HepG2 (cell line): ENCODE data around the gene IL1RAPL2. TPM values are rescaled to one million over a fixed set of nuclear protein-coding genes. Genes with fewer than 3 reads are reported as not detected.

Experiments used
- ATAC-seq: fragments of 200-7000 bp; cut with Tn5 transposase; 3 replicates; pipeline ENCODE4 v1.9.1; 2020; ENCODE audit warnings: mild to moderate bottlenecking, moderate library complexity
- BruUV-seq: library from RNA; stranded (reverse); fragments of 400-500 nt; replicated peaks from 2 replicates; lab custom pipeline; 2021; lab: Mats Ljungman, UMichigan
- CTCF ChIA-PET: fragments of 300-600 bp; formaldehyde crosslinking; extraction: SDS; loops from one replicate; lab custom pipeline; 2021; ENCODE audit warnings: low total read pairs, inconsistent platforms, low intra/inter-chr PET ratio; lab: Yijun Ruan, JAX
- POLR2A ChIA-PET: fragments of 350-600 bp; sonication (Branson Sonifier 250); formaldehyde crosslinking; loops from one replicate; lab custom pipeline; 2020; ENCODE audit warnings: antibody characterized with exemption, inconsistent platforms; lab: Yijun Ruan, JAX
- DNase-seq: peaks from one replicate; pipeline ENCODE4 v3.0.0-alpha.2; 2015; ENCODE audit warnings: low spot score
- FAIRE-seq: peaks from 3 replicates; lab custom pipeline; 2011; peaks lifted over from hg19 to GRCh38; lab: Jason Lieb, UNC
- H2AFZ ChIP-seq: one replicate; pipeline ENCODE4 v1.6.1; 2011; ENCODE audit warnings: low read length, inconsistent platforms
- H3K27ac ChIP-seq: fragments of 300-600 bp; 3 replicates; pipeline ENCODE4 v1.8.0; 2011; ENCODE audit warnings: mixed run types, mild to moderate bottlenecking, mixed read lengths, low read length, inconsistent platforms; ENCODE audit not compliant: insufficient read depth; ENCODE audit errors: extremely low read length
- H3K27me3 ChIP-seq, 2 experiments: fragments of 200-600 bp in 1 of 2; 2 replicates in 1 of 2; 3 replicates in 1 of 2; pipeline versions ENCODE4 v1.6.0 to v1.8.0; 2011; ENCODE audit warnings: low read length in 2 of 2, mild to moderate bottlenecking in 2 of 2, moderate library complexity in 2 of 2, inconsistent platforms in 1 of 2; ENCODE audit not compliant: insufficient read depth in 2 of 2, control insufficient read depth in 1 of 2
- H3K36me3 ChIP-seq, 2 experiments: fragments of 200-600 bp in 1 of 2; replicated peaks in 1 of 2; 2 replicates in 1 of 2; 3 replicates in 1 of 2; pipeline versions ENCODE4 v1.5.1 to v1.8.0; 2011; ENCODE audit warnings: low read length in 2 of 2, inconsistent platforms in 1 of 2; ENCODE audit not compliant: insufficient read depth in 2 of 2, control insufficient read depth in 1 of 2
- H3K4me1 ChIP-seq: 2 replicates; pipeline ENCODE4 v1.5.1; 2012; ENCODE audit warnings: low read length, inconsistent platforms; ENCODE audit not compliant: insufficient read depth
- H3K4me2 ChIP-seq: 2 replicates; pipeline ENCODE4 v1.6.0; 2011; ENCODE audit warnings: low read depth, low read length, inconsistent platforms
- H3K4me3 ChIP-seq, 3 experiments: fragments of 200-600 bp in 1 of 3; sonication (generic), shearing (Covaris generic) in 1 of 3; replicated peaks in 1 of 3; 2 replicates each; pipeline ENCODE4 v1.5.1; 2011 to 2016; ENCODE audit warnings: low read length in 3 of 3, inconsistent platforms in 2 of 3, low read depth in 2 of 3, mild to moderate bottlenecking in 2 of 3, control low read depth in 1 of 3, mixed read lengths in 1 of 3; ENCODE audit not compliant: insufficient read depth in 1 of 3
- H3K79me2 ChIP-seq: one replicate; pipeline ENCODE4 v1.6.1; 2011; ENCODE audit warnings: low read length, inconsistent platforms; ENCODE audit not compliant: insufficient read depth
- H3K9ac ChIP-seq: 2 replicates; pipeline ENCODE4 v1.6.0; 2011; ENCODE audit warnings: mild to moderate bottlenecking, low read depth, low read length, inconsistent platforms; ENCODE audit not compliant: insufficient read depth
- H3K9me3 ChIP-seq: 2 replicates; pipeline ENCODE4 v1.5.1; 2012; ENCODE audit warnings: mild to moderate bottlenecking, low read length
- H4K20me1 ChIP-seq: 2 replicates; pipeline ENCODE4 v1.6.0; 2011; ENCODE audit warnings: inconsistent platforms, mild to moderate bottlenecking, low read length, moderate library complexity; ENCODE audit not compliant: insufficient read depth
- CHCHD3 ChIP-seq: sonication (generic); formaldehyde crosslinking; IDR thresholded peaks from 2 replicates; pipeline ENCODE4 v1.8.0; 2022; ENCODE audit warnings: mild to moderate bottlenecking, missing genetic modification reagents, moderate library complexity
- ETV6 ChIP-seq: sonication (generic); formaldehyde crosslinking; conservative IDR thresholded peaks from 2 replicates; pipeline ENCODE4 v1.4.0; 2020; ENCODE audit warnings: missing genetic modification reagents
- FOXK2 ChIP-seq: fragments of 450-650 bp; IDR thresholded peaks from 2 replicates; pipeline ENCODE4 v1.6.1; 2016
- MTA1 ChIP-seq: sonication (generic); formaldehyde crosslinking; IDR thresholded peaks from 2 replicates; pipeline ENCODE4 v1.4.0; 2020; ENCODE audit warnings: missing genetic modification reagents, mild to moderate bottlenecking, borderline replicate concordance
- NFYC ChIP-seq: IDR thresholded peaks from 2 replicates; pipeline ENCODE4 v1.6.1; 2016; ENCODE audit warnings: missing genetic modification reagents, missing compliant biosample characterization
- RBM39 ChIP-seq: fragments of 200-400 bp; formaldehyde crosslinking; IDR thresholded peaks from one replicate; pipeline ENCODE4 v1.6.1; 2018; ENCODE audit warnings: antibody characterized with exemption, mild to moderate bottlenecking, low read depth, low read length; ENCODE audit not compliant: poor library complexity, severe bottlenecking
- SMAD1 ChIP-seq: sonication (generic); formaldehyde crosslinking; IDR thresholded peaks from 2 replicates; pipeline ENCODE4 v1.4.0; 2020; ENCODE audit warnings: missing genetic modification reagents, low read depth, mild to moderate bottlenecking, borderline replicate concordance
- SRY ChIP-seq: sonication (generic); formaldehyde crosslinking; IDR thresholded peaks from 2 replicates; pipeline ENCODE4 v1.8.0; 2022; ENCODE audit warnings: mild to moderate bottlenecking, missing genetic modification reagents
- ZIK1 ChIP-seq: sonication (generic); formaldehyde crosslinking; IDR thresholded peaks from 2 replicates; pipeline ENCODE4 v1.5.0; 2020; ENCODE audit warnings: mild to moderate bottlenecking, low read depth, missing genetic modification reagents, borderline replicate concordance
- ZNF550 ChIP-seq: sonication (generic); formaldehyde crosslinking; IDR thresholded peaks from 2 replicates; pipeline ENCODE4 v1.4.0; 2020; ENCODE audit warnings: mild to moderate bottlenecking, missing genetic modification reagents, borderline replicate concordance
- ZSCAN12 ChIP-seq: sonication (generic); formaldehyde crosslinking; IDR thresholded peaks from 2 replicates; pipeline ENCODE4 v1.9.0; 2021; ENCODE audit warnings: mild to moderate bottlenecking, missing genetic modification reagents
- WGBS: methylation state at CpG from one replicate; pipeline ENCODE4 v1.1.6; 2017; ENCODE audit warnings: low lambda C conversion rate; 5-methylcytosine and 5-hydroxymethylcytosine counted together
- in situ Hi-C: cut with HindIII; loops from 2 replicates; pipeline ENCODE4 v1.10.0; 2017; ENCODE audit warnings: low pct_unique_long_range_greater_than_20kb; ENCODE audit not compliant: extremely low pct_ligation_motif_present
- intact Hi-C: fragments of 100-400 bp; cut with micrococcal nuclease; formaldehyde crosslinking; loops from one replicate; pipeline ENCODE4 v1.10.0; 2022; ENCODE audit not compliant: unreplicated experiment
- polyA plus RNA-seq, 8 experiments: library from polyadenylated mRNA; depleted of rRNA in 3 of 8; stranded (reverse) in 7 of 8; unstranded in 1 of 8; fragments of >200 nt; fragmentation: Illumina TruSeq in 4 of 8; extraction: Trizol in 4 of 8; gene quantifications; 2 replicates each; pipeline versions ENCODE4 v1.2.1 to v1.2.3, GENCODE V29; 2011 to 2016; ENCODE audit warnings: low read depth in 4 of 8, missing spikeins in 1 of 8, mixed read lengths in 1 of 8; ENCODE audit not compliant: insufficient read depth in 1 of 8
- total RNA-seq, 5 experiments: library from RNA; depleted of rRNA; stranded (reverse); fragments of >200 nt; fragmentation: Illumina TruSeq; extraction: Trizol; gene quantifications; 2 replicates each; pipeline ENCODE4 v1.2.3, GENCODE V29; 2016; ENCODE audit warnings: low read depth in 1 of 5

IL1RAPL2 gene
- total and polyA plus RNA-seq, 2 of the 13 experiments (the other 11 are each of a cell fraction or from before 2014, with no cell fraction given), result not detected

DNA sequence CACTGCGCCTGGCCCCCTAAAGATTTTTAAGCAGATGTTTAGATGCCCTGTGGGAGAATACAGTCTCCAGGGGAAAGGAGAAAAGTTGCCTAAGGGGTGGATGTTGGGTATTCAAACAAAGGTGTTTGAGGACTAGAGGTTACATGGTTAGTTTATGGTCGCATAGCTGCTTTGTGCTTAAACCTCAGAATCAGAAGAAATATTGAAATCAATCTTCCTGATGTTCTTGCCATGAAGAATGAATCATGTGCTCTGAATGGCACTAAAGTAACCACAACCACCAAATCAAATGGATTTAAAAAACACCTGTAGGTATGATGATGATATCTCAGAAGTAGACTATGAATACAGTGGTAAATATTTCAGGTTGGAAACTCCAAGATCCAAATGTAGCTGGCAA lies 697.2 kb downstream of the IL1RAPL2 start:
- H3K27ac ChIP-seq, result no peak overlapping the region
- in situ Hi-C loops, result no loop called here
- intact Hi-C loops, result no loop called here
- no peaks in the 10 kb centered on the region for H3K36me3 ChIP-seq
- WGBS, result 0% methylated on average over 1 of the region's 2 CpGs
- no peaks in the 10 kb centered on the region for H4K20me1 ChIP-seq
- H3K9me3 ChIP-seq, result no peaks in the 10 kb centered on the region
- DNase-seq (no peak), ATAC-seq (no peak), FAIRE-seq (no peak)
- ChIA-PET CTCF (no interaction called here), POLR2A (no interaction called here)
- no peak overlapping the region for H3K9ac ChIP-seq
- no peaks in the 10 kb centered on the region for H3K79me2 ChIP-seq
- no peak for TF ChIP-seq ZIK1
- TF ChIP-seq MTA1, result no peak
- no peak for TF ChIP-seq ZSCAN12 (CRISPR knock-in tag)
- TF ChIP-seq ZNF550 (CRISPR knock-in tag), result no peak
- TF ChIP-seq NFYC (CRISPR knock-in tag), result no peak
- no peak for TF ChIP-seq SRY (CRISPR knock-in tag)
- no peak overlapping the region for H2AFZ ChIP-seq
- no peaks in the 10 kb centered on the region for H3K4me1 ChIP-seq
- no peak overlapping the region for H3K4me3 ChIP-seq
- BruUV-seq, result no TSS peak
- H3K27me3 ChIP-seq, result no peaks in the 10 kb centered on the region
- no peak overlapping the region for H3K4me2 ChIP-seq

DNA sequence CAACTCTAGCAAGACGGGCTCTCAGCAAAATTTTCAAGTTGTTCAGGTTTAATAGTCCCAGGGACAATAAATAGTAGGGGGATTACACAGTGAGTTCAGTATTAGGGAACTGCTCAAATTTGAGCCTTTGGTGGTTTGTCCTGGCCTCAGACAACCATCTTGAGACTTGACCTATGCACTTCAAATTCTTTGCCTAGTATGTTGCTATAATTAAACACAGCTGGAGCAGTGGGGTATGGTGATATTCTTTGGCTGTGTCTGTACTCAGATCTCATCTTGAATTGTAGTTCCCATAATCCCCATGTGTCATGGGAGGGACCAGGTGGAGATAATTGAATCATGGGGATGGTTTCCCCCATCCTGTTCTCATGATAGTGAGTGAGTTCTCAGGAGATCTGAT lies 697.8 kb downstream of the IL1RAPL2 start:
- Histone ChIP-seq H3K36me3 (no peaks in the 10 kb centered on the region), H3K4me3 (no peak overlapping the region), H3K9me3 (no peaks in the 10 kb centered on the region), H3K79me2 (no peaks in the 10 kb centered on the region), H2AFZ (no peak overlapping the region), H3K4me1 (no peaks in the 10 kb centered on the region), H3K27me3 (no peaks in the 10 kb centered on the region), H4K20me1 (no peaks in the 10 kb centered on the region), H3K4me2 (no peak overlapping the region), H3K27ac (no peak overlapping the region), H3K9ac (no peak overlapping the region)
- FAIRE-seq (no peak), DNase-seq (no peak), ATAC-seq (no peak)
- no TSS peak for BruUV-seq
- ChIA-PET CTCF (no interaction called here), POLR2A (no interaction called here)
- TF ChIP-seq CHCHD3 (no peak), RBM39 (no peak), FOXK2 (no peak), SMAD1 (CRISPR knock-in tag) (no peak), ETV6 (CRISPR knock-in tag) (no peak)
- no CpG with 5 or more reads among the region's 1 CpG for WGBS
- intact Hi-C loops, result no loop called here
- in situ Hi-C loops, result no loop called here
